LoVo (cell line): ENCODE data around the gene SLC25A12.

Experiments used
- DNase-seq: peaks from one replicate; pipeline ENCODE4 v3.0.0-alpha.2; 2016; ENCODE audit warnings: low spot score

The SLC25A12 gene

DNA sequence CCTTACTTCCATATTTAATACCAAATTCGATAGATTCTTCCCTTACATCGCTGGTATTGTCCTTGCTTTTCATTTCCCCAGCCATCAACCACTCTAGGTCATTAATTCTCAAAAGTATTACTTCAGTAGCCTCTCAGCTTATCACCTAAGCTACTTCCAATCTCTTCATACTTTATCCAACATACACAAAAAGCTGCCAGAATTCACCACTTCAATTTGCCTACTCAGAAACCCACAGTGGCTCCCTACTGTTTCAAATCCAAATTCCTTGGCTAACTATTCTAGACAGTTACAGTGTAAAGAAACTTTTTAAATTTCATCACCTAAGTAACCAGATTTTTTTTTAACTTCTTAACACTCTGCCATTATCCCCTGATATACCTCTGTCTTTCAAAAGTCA lies 4.7 kb downstream of the SLC25A12 start:
- DNase-seq: no peak

DNA sequence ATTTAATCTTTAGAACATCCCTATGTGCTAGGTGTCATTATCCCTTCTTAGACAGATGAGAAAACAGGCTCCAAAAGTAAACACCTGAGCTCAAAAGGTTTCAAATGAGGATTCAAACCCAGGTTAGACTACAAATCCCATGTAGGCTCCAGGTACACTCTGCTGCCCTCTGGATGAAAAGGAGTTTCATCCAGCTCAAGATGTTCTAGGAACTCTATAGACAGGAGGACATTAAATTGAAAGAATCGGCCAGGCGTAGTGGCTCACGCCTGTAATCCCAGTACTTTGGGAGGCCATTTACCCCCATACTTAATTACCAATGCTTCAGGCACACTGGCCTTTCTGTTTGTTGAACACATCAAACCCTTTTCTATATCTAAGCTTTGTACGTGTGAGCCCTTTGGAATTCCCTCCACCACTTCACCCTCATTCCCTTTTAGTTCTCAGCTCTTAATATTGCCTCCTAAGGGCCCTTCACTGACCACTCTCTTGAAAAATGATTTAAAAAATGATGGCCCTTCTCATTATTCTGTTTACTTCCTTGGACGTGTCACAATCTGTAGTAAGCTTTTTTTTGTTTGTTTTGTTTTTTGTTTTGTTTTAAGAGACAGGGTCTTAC lies 10.7 kb downstream of the SLC25A12 start:
- no peak for DNase-seq

GRCh38 chr2:171882089-171882769 lies 11.8 kb downstream of the SLC25A12 start:
- DNase-seq: no peak

DNA sequence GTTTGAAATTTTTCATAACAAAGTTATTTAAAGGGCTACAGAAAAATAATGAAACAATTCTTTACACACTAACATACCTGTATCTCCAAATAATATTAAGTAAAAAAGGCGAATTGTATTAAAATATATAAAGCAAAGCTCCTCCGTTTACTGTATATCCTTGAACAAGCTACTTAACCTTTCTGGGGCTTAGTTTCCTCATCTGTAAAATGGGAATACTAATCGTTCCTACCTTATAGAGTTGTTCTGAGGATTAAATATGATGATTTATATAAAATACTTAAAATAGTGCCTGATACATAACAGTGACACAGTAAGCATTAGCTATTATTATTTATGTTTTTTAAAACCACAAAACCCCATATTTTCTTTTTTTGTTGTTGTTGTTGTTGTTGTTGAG lies 13.3 kb downstream of the SLC25A12 start:
- DNase-seq: no peak

DNA sequence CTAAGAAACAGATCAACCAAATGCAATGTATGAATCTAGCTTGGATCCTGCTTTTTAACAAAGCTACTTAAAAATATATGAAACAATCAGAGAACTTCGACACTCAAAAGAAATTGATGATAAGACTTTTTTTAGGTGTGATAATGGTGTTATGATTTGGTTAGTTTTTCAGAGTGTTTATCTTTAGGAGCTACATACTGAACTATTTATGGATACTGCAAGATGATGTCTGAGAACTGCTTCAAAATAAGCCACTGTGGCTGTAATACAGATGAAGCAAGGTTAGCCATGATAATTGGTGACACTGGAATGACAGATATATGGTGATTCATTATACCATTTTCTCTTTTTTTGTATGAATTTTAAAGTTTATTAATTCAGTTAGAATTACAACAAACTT lies 14.2 kb downstream of the SLC25A12 start:
- DNase-seq: no peak

DNA sequence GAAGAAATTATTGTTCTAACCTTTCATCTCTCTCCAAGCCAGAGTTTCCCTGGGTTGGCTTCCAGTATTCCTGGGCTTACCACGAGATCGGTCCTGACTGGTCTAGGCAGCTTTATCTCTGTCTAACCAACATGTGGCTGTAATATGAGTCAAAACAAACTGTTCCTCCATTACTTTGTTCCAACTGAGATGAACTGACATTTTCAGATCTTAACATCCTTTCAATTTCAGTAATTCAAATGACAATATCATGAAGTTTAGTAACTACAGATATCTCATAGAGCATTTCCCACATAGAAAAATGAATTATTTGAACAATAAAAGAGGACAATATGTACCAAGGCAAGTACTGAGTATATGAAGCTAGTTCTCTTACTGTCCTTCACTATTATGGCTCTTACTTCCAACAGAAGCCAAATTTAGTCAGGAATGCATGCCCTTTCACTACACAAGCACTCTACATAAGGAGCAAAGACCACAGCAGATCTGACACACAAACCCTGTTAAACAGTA lies 15.5 kb downstream of the SLC25A12 start:
- DNase-seq: no peak

GRCh38 chr2:171874963-171875362 lies 19.1 kb downstream of the SLC25A12 start:
- DNase-seq: no peak

DNA sequence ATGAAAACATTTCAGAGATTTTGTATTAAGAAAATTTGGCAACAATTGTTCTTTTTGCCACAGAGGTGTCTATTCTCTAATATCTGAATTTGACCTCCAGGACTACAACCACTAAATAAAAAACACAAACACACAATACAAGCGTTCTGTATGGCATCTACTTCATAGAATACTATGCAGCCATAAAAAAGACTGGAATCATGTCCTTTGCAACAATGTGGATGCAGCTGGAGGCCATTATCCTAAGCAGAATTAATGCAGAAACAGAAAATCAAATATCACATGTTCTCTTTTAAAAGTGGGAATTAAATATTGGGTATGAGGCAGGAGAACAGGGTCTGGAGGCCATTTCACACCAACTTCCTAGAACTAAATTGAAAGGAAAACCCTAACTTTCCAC lies 19.5 kb downstream of the SLC25A12 start:
- DNase-seq: no peak

DNA sequence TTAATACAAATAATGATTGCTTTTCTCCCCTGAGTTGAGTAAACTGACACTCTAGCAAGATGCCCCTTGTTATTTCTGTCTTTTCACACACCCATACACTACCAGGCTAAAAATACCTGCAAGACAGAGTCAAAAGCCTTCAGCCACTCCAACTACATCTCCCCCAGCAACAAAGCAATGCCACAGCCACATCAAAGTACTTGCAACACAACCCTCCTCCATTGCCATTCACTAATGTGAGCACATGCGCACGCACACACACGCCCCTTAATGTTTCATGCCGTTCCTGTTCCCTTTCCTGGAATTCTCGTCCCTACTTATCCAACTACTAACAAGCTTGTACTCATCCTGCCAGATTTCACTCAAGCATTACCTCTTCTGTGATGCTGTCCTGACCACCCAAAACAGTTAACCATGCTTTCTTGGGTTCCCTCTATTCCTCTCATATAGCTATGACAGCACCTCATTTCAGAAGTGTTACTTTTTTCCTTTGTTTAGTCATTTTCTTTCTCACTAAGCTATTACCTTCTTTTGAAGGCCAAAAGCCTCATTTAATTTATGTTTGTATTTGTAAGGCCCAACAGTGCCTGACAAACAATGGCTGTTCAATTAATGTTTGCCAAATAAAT lies 29.6 kb downstream of the SLC25A12 start:
- DNase-seq: no peak

GRCh38 chr2:171862501-171862900 lies 31.5 kb downstream of the SLC25A12 start:
- DNase-seq: no peak

- no peak for DNase-seq
Measured at GRCh38 chr2:171858397-171858958, 35.6 kb downstream of the SLC25A12 start.

GRCh38 chr2:171855401-171855800 lies 38.6 kb downstream of the SLC25A12 start:
- no peak for DNase-seq

- DNase-seq: no peak
Measured at GRCh38 chr2:171852366-171852888, 41.6 kb downstream of the SLC25A12 start.

DNA sequence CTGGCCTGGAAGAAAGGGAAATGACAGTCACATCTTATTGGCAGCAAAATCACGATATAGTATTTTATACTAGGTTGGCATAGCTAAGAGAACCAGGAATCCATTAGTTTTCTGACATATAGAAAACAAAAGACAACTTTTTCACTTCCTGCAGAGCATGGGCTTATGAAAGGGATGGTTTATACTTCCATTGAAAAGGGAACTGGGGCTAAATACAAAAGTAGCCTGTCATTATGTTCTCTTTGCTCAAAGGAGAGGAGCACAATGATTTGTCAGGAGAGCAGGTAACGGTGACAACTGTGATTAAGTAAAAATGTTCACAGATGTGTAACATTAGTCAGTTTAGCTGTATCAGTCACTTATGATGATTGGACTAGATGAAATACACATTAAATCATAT lies 46.4 kb downstream of the SLC25A12 start:
- DNase-seq: no peak

- DNase-seq: no peak
Measured at GRCh38 chr2:171846894-171847293, 47.1 kb downstream of the SLC25A12 start.

GRCh38 chr2:171841996-171842395 lies 52.0 kb downstream of the SLC25A12 start:
- DNase-seq: no peak

DNA sequence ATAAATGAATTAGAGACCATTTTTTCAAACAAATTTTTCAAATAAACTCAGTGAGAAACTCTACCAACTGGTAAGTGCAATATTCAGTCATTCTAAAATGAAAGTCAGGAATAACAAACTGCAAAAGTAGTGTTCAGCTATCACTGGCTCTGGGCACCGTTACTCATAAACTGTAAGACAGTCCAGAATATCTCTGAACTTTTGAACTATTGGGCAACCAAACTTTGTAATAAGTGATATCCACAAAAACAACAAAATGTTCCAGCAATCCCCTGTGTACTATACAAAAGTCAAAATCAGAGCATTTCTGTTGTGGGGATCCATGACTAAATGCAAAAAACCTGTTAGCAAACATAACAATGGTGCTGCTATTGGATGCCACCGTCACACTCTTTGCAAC lies 56.3 kb downstream of the SLC25A12 start:
- DNase-seq: no peak

- no peak for DNase-seq
Measured at GRCh38 chr2:171836146-171836910, 57.7 kb downstream of the SLC25A12 start.

DNA sequence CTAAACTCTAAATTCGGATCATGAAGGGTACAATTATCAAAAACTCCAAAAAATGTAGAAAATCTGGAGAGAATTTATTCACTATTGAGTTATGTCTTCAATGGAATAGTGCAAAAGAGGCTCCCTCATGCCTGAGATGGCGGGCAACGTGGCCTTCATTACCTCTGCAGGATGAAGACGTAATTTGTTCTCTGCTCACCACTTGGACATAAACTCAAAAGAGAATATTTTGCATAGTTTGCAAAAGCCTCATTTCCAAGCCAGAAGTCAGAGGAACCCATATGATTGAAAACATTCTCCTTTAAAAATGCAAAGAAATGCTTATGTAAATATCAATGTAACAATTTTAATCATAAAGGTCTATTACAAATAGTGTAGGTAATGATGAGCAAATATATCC lies 58.7 kb downstream of the SLC25A12 start:
- DNase-seq: no peak

- no peak for DNase-seq
Measured at GRCh38 chr2:171834286-171834685, 59.8 kb downstream of the SLC25A12 start.

GRCh38 chr2:171832489-171832888 lies 61.6 kb downstream of the SLC25A12 start:
- no peak for DNase-seq

GRCh38 chr2:171830039-171830438 lies 64.0 kb downstream of the SLC25A12 start:
- DNase-seq: no peak
